Liver (tissue), 9 donors: ENCODE measurements around the gene ITPKA. TPM values are rescaled to one million over a fixed set of nuclear protein-coding genes. Genes with fewer than 3 reads are reported as not detected.
"Not testable (repeated sequence)": the region's sequence is repeated elsewhere in the genome, so short reads cannot be mapped to it uniquely, and the experiment has no call there.

Source experiments
- DNase-seq: peaks from one replicate; pipeline ENCODE4 v3.0.0-alpha.2; 2017; ENCODE audit warnings: low spot score
- H3K27ac ChIP-seq, 2 donors: one replicate each; pipeline ENCODE4 v1.7.0; 2013; ENCODE audit warnings: inconsistent platforms in 2 of 2, low read length in 2 of 2, control low read depth in 1 of 2, low read depth in 1 of 2, mild to moderate bottlenecking in 1 of 2
- H3K27me3 ChIP-seq, 4 donors: one replicate each; pipeline versions ENCODE4 v1.6.1 to v1.7.0; 2013; ENCODE audit warnings: low read length in 3 of 4, inconsistent platforms in 1 of 4, mild to moderate bottlenecking in 1 of 4, moderate library complexity in 1 of 4; ENCODE audit not compliant: control insufficient read depth in 4 of 4, insufficient read depth in 4 of 4
- H3K36me3 ChIP-seq, 4 donors: one replicate each; pipeline versions ENCODE4 v1.6.1 to v1.7.0; 2013; ENCODE audit warnings: low read length in 3 of 4, mild to moderate bottlenecking in 3 of 4, low read depth in 1 of 4, moderate library complexity in 1 of 4; ENCODE audit not compliant: control insufficient read depth in 4 of 4, insufficient read depth in 3 of 4
- H3K4me1 ChIP-seq, 4 donors: one replicate each; pipeline versions ENCODE4 v1.6.1 to v1.7.0; 2013; ENCODE audit warnings: low read length in 3 of 4, mild to moderate bottlenecking in 3 of 4, moderate library complexity in 1 of 4; ENCODE audit not compliant: control insufficient read depth in 4 of 4, insufficient read depth in 4 of 4
- H3K4me3 ChIP-seq, 3 donors: one replicate each; pipeline versions ENCODE4 v1.6.1 to v1.7.0; 2013; ENCODE audit warnings: low read length in 3 of 3, control low read depth in 1 of 3, low read depth in 1 of 3, mild to moderate bottlenecking in 1 of 3
- H3K9ac ChIP-seq, 2 donors: one replicate each; pipeline ENCODE4 v1.7.0; 2013; ENCODE audit warnings: low read length in 2 of 2, mild to moderate bottlenecking in 2 of 2, moderate library complexity in 2 of 2, control low read depth in 1 of 2, low read depth in 1 of 2
- H3K9me3 ChIP-seq, 4 donors: one replicate each; pipeline versions ENCODE4 v1.6.1 to v1.7.0; 2013; ENCODE audit warnings: low read length in 3 of 4; ENCODE audit not compliant: control insufficient read depth in 4 of 4
- ATF3 ChIP-seq: IDR thresholded peaks from 2 replicates; pipeline ENCODE4 v1.6.1; 2016; ENCODE audit warnings: antibody characterized with exemption
- CTCF ChIP-seq: fragments of 150-350 bp; IDR thresholded peaks from 2 replicates; pipeline ENCODE4 v1.5.1; 2017; ENCODE audit warnings: improper control_type of control experiment, low read depth, low read length; ENCODE audit not compliant: missing input control
- EGR1 ChIP-seq, 2 donors: IDR thresholded peaks; 2 replicates each; pipeline ENCODE4 v1.6.1; 2016 to 2018; ENCODE audit warnings: antibody characterized with exemption in 2 of 2, low read depth in 2 of 2
- FOXA1 ChIP-seq: IDR thresholded peaks from 2 replicates; pipeline ENCODE4 v1.6.1; 2016; ENCODE audit warnings: antibody characterized with exemption
- FOXA2 ChIP-seq: IDR thresholded peaks from 2 replicates; pipeline ENCODE4 v1.6.1; 2016; ENCODE audit warnings: antibody characterized with exemption
- GABPA ChIP-seq, 2 donors: IDR thresholded peaks in 1 of 2; conservative IDR thresholded peaks in 1 of 2; 2 replicates each; pipeline ENCODE4 v1.6.1; 2016; ENCODE audit warnings: antibody characterized with exemption in 2 of 2, mild to moderate bottlenecking in 1 of 2, moderate library complexity in 1 of 2
- HNF4A ChIP-seq, 2 donors: conservative IDR thresholded peaks; 2 replicates each; pipeline ENCODE4 v1.6.1; 2016; ENCODE audit warnings: antibody characterized with exemption in 2 of 2, mild to moderate bottlenecking in 2 of 2
- HNF4G ChIP-seq: IDR thresholded peaks from 2 replicates; pipeline ENCODE4 v1.6.1; 2016; ENCODE audit warnings: antibody characterized with exemption
- JUND ChIP-seq, 2 donors: IDR thresholded peaks; 2 replicates each; pipeline ENCODE4 v1.6.1; 2016; ENCODE audit warnings: antibody characterized with exemption in 2 of 2
- MAX ChIP-seq: IDR thresholded peaks from 2 replicates; pipeline ENCODE4 v1.6.1; 2016; ENCODE audit warnings: antibody characterized with exemption
- NR2F2 ChIP-seq: IDR thresholded peaks from 2 replicates; pipeline ENCODE4 v1.6.1; 2016; ENCODE audit warnings: antibody characterized with exemption
- RAD21 ChIP-seq, 2 donors: IDR thresholded peaks; 2 replicates each; pipeline ENCODE4 v1.6.1; 2016; ENCODE audit warnings: antibody characterized with exemption in 2 of 2, mild to moderate bottlenecking in 2 of 2
- RXRA ChIP-seq, 2 donors: IDR thresholded peaks; 2 replicates each; pipeline ENCODE4 v1.6.1; 2017 to 2018; ENCODE audit warnings: antibody characterized with exemption in 2 of 2, mild to moderate bottlenecking in 1 of 2
- SP1 ChIP-seq: IDR thresholded peaks from 2 replicates; pipeline ENCODE4 v1.6.1; 2018; ENCODE audit warnings: antibody characterized with exemption, mild to moderate bottlenecking
- TAF1 ChIP-seq: conservative IDR thresholded peaks from 2 replicates; pipeline ENCODE4 v1.6.1; 2016; ENCODE audit warnings: antibody characterized with exemption, mild to moderate bottlenecking
- YY1 ChIP-seq: IDR thresholded peaks from 2 replicates; pipeline ENCODE4 v1.6.1; 2016; ENCODE audit warnings: antibody characterized with exemption, mild to moderate bottlenecking
- WGBS: extraction: QIAGEN DNeasy Blood & Tissue Kit; methylation state at CpG from one replicate; pipeline ENCODE4 v1.1.7; 2013; 5-methylcytosine and 5-hydroxymethylcytosine counted together
- polyA plus RNA-seq, 2 donors: library from polyadenylated mRNA; stranded (reverse) in 1 of 2; unstranded in 1 of 2; fragments of 200-250 nt in 1 of 2; fragments of >200 nt in 1 of 2; fragmentation: Nextera tagmentation in 1 of 2; extraction: Ambion mirVana in 1 of 2; gene quantifications; one replicate each; pipeline versions ENCODE4 v1.2.1 to v1.2.3, GENCODE V29; 2013 to 2015
- total RNA-seq, 2 donors: library from RNA; depleted of rRNA; stranded (reverse); fragments of >200 nt; gene quantifications; one replicate each; pipeline ENCODE4 v1.2.3, GENCODE V29; 2014
- TF ChIP-seq, protein P1 (sequence below): IDR thresholded peaks from 2 replicates; pipeline ENCODE4 v1.6.1; 2016; ENCODE audit warnings: antibody characterized with exemption
- TF ChIP-seq, protein P2 (sequence below): IDR thresholded peaks from 2 replicates; pipeline ENCODE4 v1.6.1; 2016; ENCODE audit warnings: antibody characterized with exemption, mild to moderate bottlenecking
- donor health status: healthy.
- donor health status: healthy.
- donor health status: healthy.
- donor health status: healthy.
- donor health status: healthy.

ITPKA gene
- total and polyA plus RNA-seq, 4 donors, result 0.36 to 2.4 (median 1.2) TPM

DNA sequence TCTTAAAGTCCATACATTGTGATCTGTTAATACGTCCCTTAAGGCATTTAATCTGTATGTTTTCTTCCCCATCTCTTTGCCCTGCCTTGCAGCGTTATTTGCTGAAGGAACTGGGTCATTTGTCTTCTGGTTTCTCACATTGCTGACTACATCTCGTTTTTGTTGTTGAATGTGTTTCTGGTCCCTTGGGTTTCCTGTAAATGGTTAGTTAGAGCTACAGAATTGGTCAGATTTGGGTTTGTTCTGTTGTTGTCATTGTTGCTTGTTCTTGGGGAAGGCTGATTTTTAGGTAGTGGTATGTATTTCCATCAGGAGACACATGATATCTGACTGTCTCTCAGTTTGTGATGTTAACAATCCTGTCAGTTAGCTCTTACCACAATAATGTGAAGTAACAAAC lies 27.0 kb upstream of the ITPKA start:
- Histone ChIP-seq H3K27ac (no peak overlapping the region), H3K4me1 (no peaks in the 10 kb centered on the region), H3K27me3 (no peaks in the 10 kb centered on the region), H3K9me3 (no peaks in the 10 kb centered on the region), H3K4me3 (no peak overlapping the region), H3K36me3 (peaks cover 10 to 40% (median 25%) of the 10 kb centered on the region in 4 donors), H3K9ac (no peak overlapping the region)
- WGBS, result 87% methylated on average over 3 of the region's 3 CpGs
- TF ChIP-seq, protein P1, sequence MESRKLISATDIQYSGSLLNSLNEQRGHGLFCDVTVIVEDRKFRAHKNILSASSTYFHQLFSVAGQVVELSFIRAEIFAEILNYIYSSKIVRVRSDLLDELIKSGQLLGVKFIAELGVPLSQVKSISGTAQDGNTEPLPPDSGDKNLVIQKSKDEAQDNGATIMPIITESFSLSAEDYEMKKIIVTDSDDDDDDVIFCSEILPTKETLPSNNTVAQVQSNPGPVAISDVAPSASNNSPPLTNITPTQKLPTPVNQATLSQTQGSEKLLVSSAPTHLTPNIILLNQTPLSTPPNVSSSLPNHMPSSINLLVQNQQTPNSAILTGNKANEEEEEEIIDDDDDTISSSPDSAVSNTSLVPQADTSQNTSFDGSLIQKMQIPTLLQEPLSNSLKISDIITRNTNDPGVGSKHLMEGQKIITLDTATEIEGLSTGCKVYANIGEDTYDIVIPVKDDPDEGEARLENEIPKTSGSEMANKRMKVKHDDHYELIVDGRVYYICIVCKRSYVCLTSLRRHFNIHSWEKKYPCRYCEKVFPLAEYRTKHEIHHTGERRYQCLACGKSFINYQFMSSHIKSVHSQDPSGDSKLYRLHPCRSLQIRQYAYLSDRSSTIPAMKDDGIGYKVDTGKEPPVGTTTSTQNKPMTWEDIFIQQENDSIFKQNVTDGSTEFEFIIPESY, result no peak
- TF ChIP-seq JUND (IDR thresholded peaks at IDR 0.05), result no peak
- TF ChIP-seq RAD21 (IDR thresholded peaks at IDR 0.05), result no peak
- TF ChIP-seq, protein P2, sequence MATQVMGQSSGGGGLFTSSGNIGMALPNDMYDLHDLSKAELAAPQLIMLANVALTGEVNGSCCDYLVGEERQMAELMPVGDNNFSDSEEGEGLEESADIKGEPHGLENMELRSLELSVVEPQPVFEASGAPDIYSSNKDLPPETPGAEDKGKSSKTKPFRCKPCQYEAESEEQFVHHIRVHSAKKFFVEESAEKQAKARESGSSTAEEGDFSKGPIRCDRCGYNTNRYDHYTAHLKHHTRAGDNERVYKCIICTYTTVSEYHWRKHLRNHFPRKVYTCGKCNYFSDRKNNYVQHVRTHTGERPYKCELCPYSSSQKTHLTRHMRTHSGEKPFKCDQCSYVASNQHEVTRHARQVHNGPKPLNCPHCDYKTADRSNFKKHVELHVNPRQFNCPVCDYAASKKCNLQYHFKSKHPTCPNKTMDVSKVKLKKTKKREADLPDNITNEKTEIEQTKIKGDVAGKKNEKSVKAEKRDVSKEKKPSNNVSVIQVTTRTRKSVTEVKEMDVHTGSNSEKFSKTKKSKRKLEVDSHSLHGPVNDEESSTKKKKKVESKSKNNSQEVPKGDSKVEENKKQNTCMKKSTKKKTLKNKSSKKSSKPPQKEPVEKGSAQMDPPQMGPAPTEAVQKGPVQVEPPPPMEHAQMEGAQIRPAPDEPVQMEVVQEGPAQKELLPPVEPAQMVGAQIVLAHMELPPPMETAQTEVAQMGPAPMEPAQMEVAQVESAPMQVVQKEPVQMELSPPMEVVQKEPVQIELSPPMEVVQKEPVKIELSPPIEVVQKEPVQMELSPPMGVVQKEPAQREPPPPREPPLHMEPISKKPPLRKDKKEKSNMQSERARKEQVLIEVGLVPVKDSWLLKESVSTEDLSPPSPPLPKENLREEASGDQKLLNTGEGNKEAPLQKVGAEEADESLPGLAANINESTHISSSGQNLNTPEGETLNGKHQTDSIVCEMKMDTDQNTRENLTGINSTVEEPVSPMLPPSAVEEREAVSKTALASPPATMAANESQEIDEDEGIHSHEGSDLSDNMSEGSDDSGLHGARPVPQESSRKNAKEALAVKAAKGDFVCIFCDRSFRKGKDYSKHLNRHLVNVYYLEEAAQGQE, result no peak
- no peak for TF ChIP-seq FOXA1
- no peak for TF ChIP-seq FOXA2
- no peak for TF ChIP-seq RXRA (IDR thresholded peaks at IDR 0.05)
- TF ChIP-seq YY1, result no peak
- TF ChIP-seq GABPA (IDR thresholded peaks at IDR 0.05 in 1 of 2, conservative IDR thresholded peaks at IDR 0.05 in 1 of 2), result no peak
- no peak for TF ChIP-seq SP1
- no peak for TF ChIP-seq HNF4G
- TF ChIP-seq TAF1, result no peak
- TF ChIP-seq CTCF, result no peak
- no peak for TF ChIP-seq MAX
- no peak for TF ChIP-seq HNF4A (conservative IDR thresholded peaks at IDR 0.05)
- TF ChIP-seq ATF3, result no peak
- no peak for TF ChIP-seq NR2F2
- TF ChIP-seq EGR1 (IDR thresholded peaks at IDR 0.05; ENCODE audit: low read depth in 2 of 2), result no peak
- no peak for DNase-seq

DNA sequence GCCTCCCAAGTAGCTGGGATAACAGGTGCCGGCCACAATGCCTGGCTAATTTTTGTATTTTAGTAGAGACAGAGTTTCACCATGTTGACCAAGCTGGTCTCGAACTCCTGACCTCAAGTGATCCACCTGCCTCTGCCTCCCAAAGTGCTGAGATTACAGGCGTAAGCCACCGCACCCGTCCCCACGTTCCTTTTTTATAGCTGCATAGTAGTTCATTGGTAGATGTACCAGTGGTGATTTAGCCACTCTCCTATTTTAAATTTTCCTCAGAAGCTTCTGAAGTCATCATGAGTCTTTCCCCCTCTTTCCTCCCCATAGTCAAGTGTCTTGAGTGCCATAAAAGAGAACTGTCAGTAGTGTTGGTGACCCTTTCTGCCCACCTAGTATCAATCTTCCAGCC lies 24.0 kb upstream of the ITPKA start:
- 97% methylated on average over 6 of the region's 6 CpGs for WGBS
- not testable (repeated sequence) for H3K4me3 ChIP-seq, H3K27ac ChIP-seq, H3K4me1 ChIP-seq, H3K9ac ChIP-seq, H3K27me3 ChIP-seq, H3K9me3 ChIP-seq, DNase-seq
- H3K36me3 ChIP-seq, result peaks cover 10 to 37% (median 28%) of the 10 kb centered on the region in 4 donors
